ENCODE measurements around the gene ARHGEF1.

Gene ARHGEF1

GRCh38 chr19:41918095-41918494 is 35.1 kb downstream of the ARHGEF1 start:
- DNase-seq (ENCODE audit: low read depth in 2 of 2, low spot score in 1 of 2): no peak

- no peak for DNase-seq (ENCODE audit: low read depth in 2 of 2, low spot score in 1 of 2)
These were observed 35.8 kb downstream of the ARHGEF1 start for GRCh38 chr19:41918653-41919244.

GRCh38 chr19:41919948-41920712 is 37.1 kb downstream of the ARHGEF1 start:
- no peak for DNase-seq (ENCODE audit: low read depth in 2 of 2, low spot score in 1 of 2)

- no peak for DNase-seq (ENCODE audit: low read depth in 2 of 2, low spot score in 1 of 2)
These were observed 38.0 kb downstream of the ARHGEF1 start for GRCh38 chr19:41920882-41921576.

- no peak for DNase-seq (ENCODE audit: low read depth in 2 of 2, low spot score in 1 of 2)
These were observed 38.9 kb downstream of the ARHGEF1 start for GRCh38 chr19:41921577-41922576.

- no peak for DNase-seq (ENCODE audit: low read depth in 2 of 2, low spot score in 1 of 2)
These were observed 39.6 kb downstream of the ARHGEF1 start for GRCh38 chr19:41922585-41922984.

DNA sequence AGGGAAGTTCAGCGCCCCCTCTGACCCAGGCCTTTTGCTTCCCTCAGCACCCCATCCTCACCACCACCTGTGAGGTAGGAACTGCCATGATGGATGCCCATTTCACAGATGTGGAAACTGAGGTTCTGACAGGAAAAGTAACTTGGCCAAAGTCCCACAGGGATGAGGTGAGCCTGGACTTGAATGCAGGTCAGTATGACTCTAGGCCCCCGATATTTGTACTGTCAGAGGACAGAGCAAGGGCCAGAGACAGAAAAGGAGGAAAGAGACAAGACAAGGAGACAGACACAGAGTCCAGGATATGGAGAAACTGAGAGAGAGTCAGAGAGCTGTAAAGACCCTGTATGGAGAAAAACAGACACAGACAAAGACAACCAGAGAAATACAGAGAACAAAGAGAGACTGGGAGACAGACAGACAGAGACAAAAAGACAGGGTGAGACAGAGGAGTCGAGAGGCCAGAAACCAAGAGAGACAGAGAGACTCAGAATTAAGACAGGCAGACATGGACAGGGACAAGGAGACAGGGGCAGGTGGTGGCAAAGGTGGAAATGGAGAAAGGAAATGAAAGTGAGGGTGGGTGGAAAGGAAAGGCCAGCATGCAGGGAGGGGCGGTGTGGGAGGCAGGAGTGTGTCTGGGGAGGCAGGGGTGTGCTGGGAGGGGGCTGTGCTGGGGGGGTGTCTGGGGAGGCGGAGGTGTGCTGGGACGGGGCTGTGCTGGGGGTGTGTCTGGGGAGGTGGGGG is 40.2 kb downstream of the ARHGEF1 start:
- no peak for DNase-seq (ENCODE audit: low read depth in 2 of 2, low spot score in 1 of 2)

DNA sequence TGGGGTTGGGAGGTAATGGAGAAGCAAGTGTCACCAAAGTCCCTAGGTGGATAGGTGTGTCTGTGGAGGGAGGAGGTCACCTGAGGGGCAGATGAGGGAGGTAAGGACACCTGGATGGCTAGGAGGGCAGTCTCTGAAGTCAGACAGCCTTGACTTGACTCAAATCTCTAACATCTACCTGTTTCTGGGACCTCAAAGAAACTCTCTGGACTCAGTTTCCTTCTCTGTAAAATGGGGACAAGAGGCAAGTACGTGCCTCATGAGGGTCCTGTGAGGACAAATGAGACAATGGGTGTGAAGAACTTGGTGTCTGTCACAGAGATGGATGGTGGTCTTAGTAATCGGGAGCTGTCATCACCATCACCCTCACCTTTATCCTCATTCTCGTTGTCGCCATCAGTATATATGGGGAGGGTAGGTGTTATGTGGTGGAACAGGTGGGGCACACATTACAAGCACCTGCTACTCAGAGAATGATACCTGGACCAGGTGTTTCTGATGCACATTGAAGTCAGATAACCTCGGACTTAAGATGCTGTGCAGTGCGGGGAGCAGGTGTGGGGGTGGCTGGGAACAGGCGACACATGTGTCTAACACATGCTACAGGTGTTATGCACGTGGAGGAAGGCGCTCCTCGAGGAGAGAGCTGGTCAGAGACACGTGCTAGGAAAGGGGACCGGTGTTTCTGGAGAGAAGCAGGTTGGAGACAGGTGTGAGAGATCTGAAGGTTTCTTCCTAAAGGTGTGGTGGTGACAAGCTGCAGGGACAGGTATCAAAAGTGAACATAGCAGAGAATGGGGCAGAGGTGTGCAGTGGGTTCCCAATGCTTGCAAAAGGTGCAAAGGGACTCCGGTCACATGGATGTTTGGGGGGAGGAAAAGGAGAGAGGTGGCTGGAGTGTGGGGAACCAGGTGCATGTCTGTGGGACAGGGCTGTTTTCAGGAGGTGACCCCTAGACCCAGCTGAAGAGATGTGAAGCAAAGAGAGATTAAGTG is 41.5 kb downstream of the ARHGEF1 start:
- no peak for DNase-seq (ENCODE audit: low read depth in 2 of 2, low spot score in 1 of 2)

DNA sequence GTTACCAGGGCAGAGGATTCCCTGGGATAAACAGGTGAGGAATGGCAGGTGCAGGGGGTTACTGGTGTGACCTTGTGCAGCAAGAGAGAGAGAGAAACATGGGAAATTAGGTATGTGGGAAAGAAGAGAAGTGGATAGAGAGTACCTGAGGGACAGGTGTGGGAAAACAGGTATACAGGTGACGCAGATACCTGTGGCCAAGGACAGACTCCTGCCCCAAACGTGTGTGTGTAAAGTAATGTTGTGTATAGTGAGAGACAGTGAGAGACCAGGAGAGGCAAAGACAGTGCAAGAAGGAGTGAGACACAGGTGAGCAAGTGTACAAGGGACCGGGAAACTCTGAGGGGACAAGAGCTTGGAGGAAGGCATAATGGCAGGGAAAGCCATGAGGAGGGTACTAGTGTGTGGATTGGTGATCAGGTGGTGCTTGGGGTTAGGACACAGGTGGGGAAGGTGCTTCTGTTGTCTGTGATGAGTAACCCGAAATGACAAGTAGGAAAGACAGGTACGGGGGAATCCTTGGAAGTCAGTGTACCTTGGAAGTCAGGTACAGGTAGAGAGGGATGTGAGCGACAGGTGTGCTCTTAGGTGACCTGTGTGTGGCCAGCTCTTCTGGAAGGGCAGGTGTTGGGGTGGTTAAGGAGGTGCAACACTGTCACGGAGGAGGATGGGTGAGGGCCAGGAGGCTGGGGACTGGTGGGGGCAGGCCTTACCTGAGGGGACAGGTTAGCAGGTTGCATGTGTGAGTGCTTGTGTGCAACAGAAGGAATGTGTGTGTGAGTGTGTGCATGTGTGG is 42.4 kb downstream of the ARHGEF1 start:
- DNase-seq (ENCODE audit: low read depth in 2 of 2, low spot score in 1 of 2): no peak

- DNase-seq (ENCODE audit: low read depth in 2 of 2, low spot score in 1 of 2): no peak
These were observed 43.2 kb downstream of the ARHGEF1 start for GRCh38 chr19:41926028-41926762.

DNA sequence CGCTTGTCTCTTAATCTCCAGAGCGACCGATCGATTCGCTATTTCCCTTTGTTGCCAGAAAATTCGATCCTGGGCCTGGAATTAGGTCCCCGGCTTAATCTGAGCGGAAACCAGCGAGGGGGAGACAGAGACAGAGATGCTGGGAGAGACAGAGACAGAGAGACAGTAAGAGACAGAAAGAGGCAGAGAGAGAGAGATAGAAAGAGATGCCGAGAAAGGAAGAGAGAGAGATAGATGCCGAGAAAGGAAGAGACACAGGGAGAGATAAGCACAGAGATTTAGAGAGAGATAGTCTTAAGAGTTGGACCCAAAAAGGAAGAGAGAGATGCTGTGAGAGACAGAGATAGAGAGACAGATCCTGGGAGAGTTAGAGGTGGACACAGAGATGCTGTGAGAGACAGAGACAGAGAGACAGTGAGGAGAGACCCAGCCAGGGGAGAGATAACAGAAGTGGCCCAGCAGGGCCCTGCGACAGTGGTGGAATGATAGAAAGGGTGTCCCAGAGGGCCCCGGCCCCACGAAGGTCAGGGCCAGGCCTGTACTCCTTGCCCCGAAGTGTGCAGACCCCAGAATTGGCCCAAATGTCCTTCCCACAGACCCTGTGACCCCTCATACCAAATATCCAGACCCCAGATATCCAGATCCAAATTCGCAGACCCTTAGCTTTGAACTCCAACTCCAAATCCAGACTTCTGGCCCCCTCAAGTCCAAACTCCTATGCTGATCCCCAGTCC is 43.9 kb downstream of the ARHGEF1 start:
- no peak for DNase-seq (ENCODE audit: low read depth in 2 of 2, low spot score in 1 of 2)

GRCh38 chr19:41927497-41928192 is 44.7 kb downstream of the ARHGEF1 start:
- DNase-seq (ENCODE audit: low read depth in 2 of 2, low spot score in 1 of 2): no peak

- no peak for DNase-seq (ENCODE audit: low read depth in 2 of 2, low spot score in 1 of 2)
These were observed 45.3 kb downstream of the ARHGEF1 start, which contains the start of gene ERFL for GRCh38 chr19:41928221-41928683. Gene ERFL (minus strand): TSS chr19:41928449. CDS start chr19:41912919, 15,530 bp downstream.

DNA sequence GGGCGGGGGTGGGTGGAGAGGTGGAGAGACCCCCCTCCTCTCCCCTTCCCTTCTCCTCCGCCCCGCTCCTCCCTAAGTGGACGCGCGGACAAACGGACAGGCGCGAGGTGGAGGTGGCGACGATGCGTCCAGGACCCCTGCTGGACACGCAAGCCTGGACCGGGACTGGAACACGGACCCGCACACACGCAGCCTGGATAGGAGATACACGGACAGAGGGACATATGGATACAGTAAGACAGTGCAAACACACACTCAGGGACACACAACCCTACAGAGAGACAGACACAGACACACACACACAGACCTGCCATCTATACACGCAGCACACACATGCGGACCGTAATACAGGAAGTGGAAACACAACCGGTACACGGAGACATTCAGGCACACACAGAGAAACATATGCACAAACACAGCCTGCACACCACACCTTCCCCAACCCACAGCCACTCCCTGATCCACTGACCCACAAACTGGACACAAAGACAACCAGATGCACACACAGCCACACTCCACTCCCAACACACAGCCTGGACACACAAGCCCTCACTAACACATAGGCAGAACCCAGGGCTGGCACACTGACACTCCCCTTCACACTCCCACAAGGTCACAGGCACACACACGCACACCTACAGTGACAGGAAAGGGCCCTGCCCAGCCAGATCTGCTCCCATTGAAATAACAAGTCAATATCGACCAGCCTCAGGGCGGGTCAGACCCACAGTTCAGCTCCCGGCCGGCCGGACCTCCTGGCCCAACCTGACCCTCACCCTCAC is 46.0 kb downstream of the ARHGEF1 start:
- no peak for DNase-seq (ENCODE audit: low read depth in 2 of 2, low spot score in 1 of 2)

- DNase-seq (ENCODE audit: low read depth in 2 of 2, low spot score in 1 of 2): no peak
These were observed 46.6 kb downstream of the ARHGEF1 start for GRCh38 chr19:41929536-41930071.

All from stimulated activated CD8-positive, alpha-beta memory T cell treated with anti-CD3 and anti-CD28 coated beads, Interleukin-4, amount 100 ng/mL, for 1 hour (primary cell).